Tibial artery (tissue), 4 donors: ENCODE measurements around the gene KYNU.
"Not testable (repeated sequence)": the region's sequence is repeated elsewhere in the genome, so short reads cannot be mapped to it uniquely, and the experiment has no call there.

Experiments
- DNase-seq, 2 donors: peaks; one replicate each; pipeline ENCODE4 v3.0.0-alpha.2; 2019
- H3K27ac ChIP-seq, 2 donors: fragments of 200-600 bp; sonication (generic) in 1 of 2; 1 replicate in 1 of 2; 2 replicates in 1 of 2; pipeline ENCODE4 v1.5.1; 2018 to 2019; ENCODE audit warnings: mild to moderate bottlenecking in 1 of 2
- H3K27me3 ChIP-seq, 2 donors: fragments of 200-600 bp; sonication (generic) in 1 of 2; one replicate each; pipeline versions ENCODE4 v1.5.1 to v1.6.0; 2016 to 2019
- H3K36me3 ChIP-seq, 3 donors: fragments of 200-600 bp; sonication (generic) in 2 of 3; one replicate each; pipeline ENCODE4 v1.5.1; 2016 to 2019; ENCODE audit warnings: mild to moderate bottlenecking in 2 of 3
- H3K4me1 ChIP-seq, 4 donors: fragments of 200-600 bp; sonication (generic) in 2 of 4; 1 replicate in 3 of 4; 2 replicates in 1 of 4; pipeline ENCODE4 v1.5.1; 2016 to 2019
- H3K4me3 ChIP-seq, 2 donors: fragments of 200-600 bp; sonication (generic) in 1 of 2; 1 replicate in 1 of 2; 2 replicates in 1 of 2; pipeline ENCODE4 v1.5.1; 2018 to 2019; ENCODE audit warnings: mild to moderate bottlenecking in 2 of 2
- H3K9me3 ChIP-seq, 3 donors: fragments of 200-600 bp; sonication (generic) in 1 of 3; one replicate each; pipeline ENCODE4 v1.5.1; 2016 to 2019
- CTCF ChIP-seq, 2 experiments: fragments of 200-600 bp in 1 of 2; fragments of 450-650 bp in 1 of 2; IDR thresholded peaks; one replicate each; pipeline ENCODE4 v1.5.1; 2017 to 2019; ENCODE audit warnings: antibody characterized with exemption in 2 of 2, mild to moderate bottlenecking in 1 of 2, moderate library complexity in 1 of 2
- intact Hi-C: fragments of 100-400 bp; cut with DNase I; formaldehyde crosslinking; loops from one replicate; pipeline ENCODE4 v1.15.0; 2023; ENCODE audit warnings: low total_unique reads

The KYNU gene

DNA sequence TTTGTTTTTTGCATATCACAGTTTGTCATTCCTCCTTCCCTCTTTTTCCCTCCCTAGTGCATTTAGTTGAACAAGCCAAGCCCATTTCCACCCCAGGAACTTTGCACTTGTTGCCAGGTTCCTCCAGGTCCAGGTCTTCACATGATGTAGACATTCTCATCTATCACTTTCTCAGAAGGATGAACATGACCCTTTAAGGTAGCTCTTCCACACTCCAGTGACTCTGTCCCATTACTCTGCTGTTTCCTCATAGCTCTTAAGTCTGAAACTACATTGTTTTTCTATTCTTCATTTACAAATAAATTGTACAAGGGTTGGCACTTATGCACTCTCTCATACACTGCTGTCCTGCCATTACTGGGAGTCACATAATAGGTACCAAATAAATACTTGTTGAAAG lies 6.1 kb downstream of the KYNU start:
- DNase-seq: no peak
- H3K4me1 ChIP-seq: no peaks in the 10 kb centered on the region
- no peak overlapping the region for H3K4me3 ChIP-seq
- TF ChIP-seq CTCF (IDR thresholded peaks at IDR 0.05): no peak
- intact Hi-C loops: no loop called here
- no peaks in the 10 kb centered on the region for H3K27me3 ChIP-seq
- H3K27ac ChIP-seq: no peak overlapping the region
- no peaks in the 10 kb centered on the region for H3K36me3 ChIP-seq
- no peaks in the 10 kb centered on the region for H3K9me3 ChIP-seq

DNA sequence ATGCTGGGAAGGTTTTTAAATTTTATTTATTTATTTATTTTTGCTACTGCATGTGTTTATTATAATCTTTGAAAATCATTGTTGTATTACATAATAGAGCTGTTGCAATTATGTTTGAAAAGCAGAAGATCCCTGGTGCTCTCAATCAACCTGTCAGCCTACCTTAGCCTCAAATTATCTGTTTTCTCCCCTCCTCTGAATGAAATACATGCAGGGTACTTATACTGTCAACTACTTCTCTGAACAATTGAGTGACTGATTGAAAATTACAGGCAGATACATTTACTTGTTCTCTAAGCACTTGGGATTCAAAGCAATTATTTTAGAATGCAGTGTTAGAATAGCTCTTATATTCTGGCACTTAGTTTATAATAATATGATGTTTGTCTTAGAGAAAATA lies 8.1 kb downstream of the KYNU start:
- no peak for DNase-seq
- Histone ChIP-seq H3K4me3 (no peak overlapping the region), H3K27me3 (no peaks in the 10 kb centered on the region), H3K27ac (no peak overlapping the region), H3K9me3 (no peaks in the 10 kb centered on the region), H3K36me3 (no peaks in the 10 kb centered on the region), H3K4me1 (peaks cover 0 to 11% (median 0%) of the 10 kb centered on the region in 4 donors)
- intact Hi-C loops: no loop called here
- no peak for TF ChIP-seq CTCF (IDR thresholded peaks at IDR 0.05)

DNA sequence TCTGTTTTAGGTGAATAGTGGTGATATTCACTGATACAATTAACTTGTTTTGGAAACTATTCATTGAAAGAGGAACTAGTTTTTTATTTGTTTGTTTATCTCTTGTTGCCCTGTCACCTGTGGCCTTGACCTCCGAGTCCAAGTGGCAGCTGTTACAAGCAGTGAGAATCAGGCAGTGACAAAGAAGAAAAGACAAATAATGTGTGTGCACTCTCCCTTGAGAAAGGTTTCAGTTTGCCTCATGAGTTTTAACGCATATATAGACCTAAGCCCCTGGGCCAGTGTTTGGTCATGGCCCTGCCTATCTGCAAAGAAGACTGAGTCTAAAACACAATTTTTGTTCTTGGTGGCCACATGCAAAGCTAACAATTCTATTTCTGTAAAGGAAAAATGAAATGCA lies 15.3 kb downstream of the KYNU start:
- Histone ChIP-seq H3K36me3 (no peaks in the 10 kb centered on the region), H3K4me3 (no peak overlapping the region), H3K27ac (no peak overlapping the region), H3K4me1 (peaks cover 0 to 11% (median 0%) of the 10 kb centered on the region in 4 donors), H3K9me3 (no peaks in the 10 kb centered on the region), H3K27me3 (no peaks in the 10 kb centered on the region)
- intact Hi-C loops: no loop called here
- DNase-seq: no peak
- TF ChIP-seq CTCF (IDR thresholded peaks at IDR 0.05): no peak

DNA sequence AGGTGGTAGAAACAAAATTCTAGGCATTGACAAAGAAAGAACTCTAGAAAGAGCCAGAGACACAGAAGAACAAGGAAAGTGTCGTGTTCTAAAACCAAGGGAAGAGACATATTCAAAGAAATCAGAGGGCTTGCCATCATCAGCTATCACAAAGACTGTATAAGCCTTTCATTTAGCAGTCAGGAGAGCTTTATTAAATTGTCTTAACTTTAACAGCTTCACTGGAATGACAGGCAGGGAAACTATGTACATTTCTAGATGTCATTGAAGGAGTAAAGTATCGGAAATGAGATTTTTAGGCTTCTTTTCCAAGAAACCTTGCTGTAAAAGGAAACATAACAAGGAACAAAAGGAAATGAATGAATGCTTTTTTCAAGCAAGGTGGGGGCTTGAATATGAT lies 15.8 kb downstream of the KYNU start:
- Histone ChIP-seq H3K9me3 (no peaks in the 10 kb centered on the region), H3K27me3 (no peaks in the 10 kb centered on the region), H3K27ac (no peak overlapping the region), H3K36me3 (no peaks in the 10 kb centered on the region), H3K4me3 (no peak overlapping the region), H3K4me1 (peaks cover 0 to 11% (median 0%) of the 10 kb centered on the region in 4 donors)
- intact Hi-C loops: no loop called here
- TF ChIP-seq CTCF (IDR thresholded peaks at IDR 0.05): no peak
- no peak for DNase-seq

DNA sequence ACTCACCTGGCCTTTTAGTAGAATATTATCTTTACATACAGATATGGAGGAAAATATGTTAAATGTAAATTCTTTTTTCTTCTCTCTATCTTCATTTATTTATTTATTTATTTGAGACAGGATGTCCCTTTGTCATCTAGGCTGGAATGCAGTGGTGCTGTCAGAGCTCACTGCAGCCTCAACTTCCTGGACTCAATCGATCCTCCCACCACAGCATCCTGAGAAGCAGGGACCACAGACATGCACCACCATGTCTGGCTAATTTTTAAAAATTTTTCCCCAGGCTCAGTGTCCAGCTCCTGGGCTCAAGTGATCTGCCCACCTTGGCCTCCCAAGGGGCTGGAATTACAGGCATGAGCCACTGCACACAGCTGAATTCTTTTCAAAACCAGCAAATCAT lies 20.3 kb downstream of the KYNU start:
- intact Hi-C loops: no loop called here
- H3K36me3 ChIP-seq: no peaks in the 10 kb centered on the region
- no peaks in the 10 kb centered on the region for H3K9me3 ChIP-seq
- TF ChIP-seq CTCF (IDR thresholded peaks at IDR 0.05): no peak
- DNase-seq: no peak
- no peak overlapping the region for H3K27ac ChIP-seq
- no peaks in the 10 kb centered on the region for H3K4me1 ChIP-seq
- no peak overlapping the region for H3K4me3 ChIP-seq
- no peaks in the 10 kb centered on the region for H3K27me3 ChIP-seq

DNA sequence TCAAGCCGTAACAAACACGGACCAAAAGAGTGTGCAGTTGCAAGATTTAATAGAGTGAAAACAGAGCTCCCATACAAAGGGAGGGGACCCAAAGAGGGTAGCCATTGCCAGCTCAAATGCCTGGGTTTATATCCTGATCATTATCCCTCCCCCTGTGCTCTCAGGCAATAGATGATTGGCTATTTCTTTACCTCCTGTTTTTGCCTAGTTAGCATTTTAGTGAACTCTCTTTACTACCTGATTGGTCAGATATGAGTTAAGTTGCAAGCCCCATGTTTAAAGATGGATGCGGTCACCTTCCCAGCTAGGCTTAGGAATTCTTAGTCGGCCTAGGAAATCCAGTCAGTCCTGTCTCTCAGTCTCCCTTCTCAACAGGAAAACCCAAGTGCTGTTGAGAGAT lies 22.9 kb downstream of the KYNU start:
- H3K4me3 ChIP-seq, intact Hi-C loops, DNase-seq, H3K4me1 ChIP-seq, H3K27me3 ChIP-seq, H3K36me3 ChIP-seq, H3K27ac ChIP-seq, H3K9me3 ChIP-seq: not testable (repeated sequence)
